GM06990 (cell line): Measurements from ENCODE around the gene UNC13A.

Source experiments
- DNase-seq: peaks from one replicate; pipeline ENCODE4 v3.0.0-alpha.2; 2011; ENCODE audit not compliant: insufficient read length; ENCODE audit errors: extremely low read depth
- H3K27me3 ChIP-seq: replicated peaks from 2 replicates; pipeline ENCODE4 v1.6.0; 2011; ENCODE audit warnings: low read length; ENCODE audit not compliant: control insufficient read depth, insufficient read depth
- H3K36me3 ChIP-seq: 2 replicates; pipeline ENCODE4 v1.5.1; 2011; ENCODE audit warnings: low read length; ENCODE audit not compliant: control insufficient read depth, insufficient read depth
- H3K4me3 ChIP-seq: replicated peaks from 2 replicates; pipeline ENCODE4 v1.5.1; 2011; ENCODE audit warnings: low read depth, mild to moderate bottlenecking, control low read depth, low read length
- TF ChIP-seq, protein P1 (sequence below): IDR thresholded peaks from 2 replicates; pipeline ENCODE4 v1.5.1; 2011; ENCODE audit warnings: low read length, control low read depth, mild to moderate bottlenecking, inconsistent platforms; ENCODE audit not compliant: insufficient read depth, poor library complexity, severe bottlenecking

Gene UNC13A

DNA sequence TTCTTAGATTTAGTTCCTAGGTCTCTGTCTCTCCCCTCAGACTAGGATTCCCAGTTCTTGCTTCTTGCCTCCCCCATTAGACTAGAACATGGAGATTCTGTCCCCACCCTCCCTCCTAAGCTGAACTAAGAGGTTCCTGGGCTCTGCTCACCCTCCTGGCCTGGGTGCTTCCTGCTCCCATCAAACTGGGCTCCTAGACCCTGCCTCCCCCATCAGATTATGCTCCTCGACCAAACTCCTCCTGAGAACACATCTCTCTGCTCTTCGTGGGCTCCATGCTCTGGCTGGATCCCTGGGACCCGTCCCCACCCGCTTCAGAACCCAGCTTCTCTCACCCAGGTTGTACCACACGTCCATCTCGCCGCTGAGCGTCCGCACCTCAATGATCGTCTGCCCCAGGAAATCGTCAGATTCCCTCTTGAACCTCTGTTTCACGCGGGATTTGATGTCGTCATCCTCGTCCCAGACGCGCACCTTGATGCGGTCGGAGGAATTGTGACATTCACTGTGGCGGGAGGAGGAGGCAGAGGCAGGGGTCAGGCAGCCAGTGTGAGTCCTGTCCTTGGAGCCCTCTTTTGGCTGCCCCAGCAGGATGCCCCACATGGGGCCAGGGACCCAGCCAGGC lies 42.7 kb downstream of the UNC13A start:
- no peak overlapping the region for H3K4me3 ChIP-seq
- H3K36me3 ChIP-seq, result no peaks in the 10 kb centered on the region
- H3K27me3 ChIP-seq, result no peaks in the 10 kb centered on the region; the same call in 1 of the 2 replicates
- DNase-seq, result no peak
- TF ChIP-seq, protein P1, sequence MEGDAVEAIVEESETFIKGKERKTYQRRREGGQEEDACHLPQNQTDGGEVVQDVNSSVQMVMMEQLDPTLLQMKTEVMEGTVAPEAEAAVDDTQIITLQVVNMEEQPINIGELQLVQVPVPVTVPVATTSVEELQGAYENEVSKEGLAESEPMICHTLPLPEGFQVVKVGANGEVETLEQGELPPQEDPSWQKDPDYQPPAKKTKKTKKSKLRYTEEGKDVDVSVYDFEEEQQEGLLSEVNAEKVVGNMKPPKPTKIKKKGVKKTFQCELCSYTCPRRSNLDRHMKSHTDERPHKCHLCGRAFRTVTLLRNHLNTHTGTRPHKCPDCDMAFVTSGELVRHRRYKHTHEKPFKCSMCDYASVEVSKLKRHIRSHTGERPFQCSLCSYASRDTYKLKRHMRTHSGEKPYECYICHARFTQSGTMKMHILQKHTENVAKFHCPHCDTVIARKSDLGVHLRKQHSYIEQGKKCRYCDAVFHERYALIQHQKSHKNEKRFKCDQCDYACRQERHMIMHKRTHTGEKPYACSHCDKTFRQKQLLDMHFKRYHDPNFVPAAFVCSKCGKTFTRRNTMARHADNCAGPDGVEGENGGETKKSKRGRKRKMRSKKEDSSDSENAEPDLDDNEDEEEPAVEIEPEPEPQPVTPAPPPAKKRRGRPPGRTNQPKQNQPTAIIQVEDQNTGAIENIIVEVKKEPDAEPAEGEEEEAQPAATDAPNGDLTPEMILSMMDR, result no peak

DNA sequence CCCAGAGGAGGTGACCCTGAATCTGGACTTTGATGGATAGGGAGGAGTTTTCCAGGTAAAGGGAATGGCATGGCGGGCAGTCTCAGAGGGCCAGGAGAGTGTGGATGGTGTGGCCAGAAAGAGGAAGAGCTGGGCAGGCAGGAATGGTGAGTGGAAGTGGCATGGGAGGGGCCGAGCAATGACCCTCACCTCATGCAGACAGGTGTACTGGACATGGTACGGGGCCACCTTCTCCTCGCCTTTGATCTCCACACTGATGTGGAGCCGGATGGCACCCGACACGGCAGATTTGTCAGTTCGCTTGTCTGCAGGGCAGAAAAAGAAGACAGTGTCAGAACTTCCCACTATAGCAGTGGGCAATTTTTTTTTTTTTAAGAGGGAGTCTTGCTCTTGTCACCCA lies 45.5 kb downstream of the UNC13A start:
- H3K4me3 ChIP-seq, result no peak overlapping the region
- no peaks in the 10 kb centered on the region for H3K36me3 ChIP-seq
- DNase-seq, result no peak
- TF ChIP-seq, protein P1, result no peak
- H3K27me3 ChIP-seq, result no peaks in the 10 kb centered on the region; the same call in 1 of the 2 replicates

DNA sequence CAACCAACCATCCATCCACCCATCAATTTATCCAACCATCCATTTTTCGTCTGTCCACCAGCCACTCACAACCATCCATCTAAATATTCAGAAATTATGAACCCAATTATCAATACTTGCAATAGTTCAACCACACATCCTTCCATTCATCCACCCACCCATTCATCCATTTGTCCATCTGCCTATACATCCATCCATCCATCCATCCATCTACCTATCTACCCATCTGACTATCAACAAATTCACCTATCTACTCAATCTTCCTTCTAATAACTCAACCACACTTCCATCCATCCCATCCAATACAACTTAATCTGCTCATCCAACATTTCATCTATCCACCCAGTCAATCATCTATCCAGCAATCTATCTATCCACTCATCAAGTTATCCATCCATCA lies 46.3 kb downstream of the UNC13A start:
- no peaks in the 10 kb centered on the region for H3K36me3 ChIP-seq
- H3K4me3 ChIP-seq, result no peak overlapping the region
- TF ChIP-seq, protein P1, result no peak
- H3K27me3 ChIP-seq, result no peaks in the 10 kb centered on the region; the same call in 1 of the 2 replicates
- DNase-seq, result no peak

DNA sequence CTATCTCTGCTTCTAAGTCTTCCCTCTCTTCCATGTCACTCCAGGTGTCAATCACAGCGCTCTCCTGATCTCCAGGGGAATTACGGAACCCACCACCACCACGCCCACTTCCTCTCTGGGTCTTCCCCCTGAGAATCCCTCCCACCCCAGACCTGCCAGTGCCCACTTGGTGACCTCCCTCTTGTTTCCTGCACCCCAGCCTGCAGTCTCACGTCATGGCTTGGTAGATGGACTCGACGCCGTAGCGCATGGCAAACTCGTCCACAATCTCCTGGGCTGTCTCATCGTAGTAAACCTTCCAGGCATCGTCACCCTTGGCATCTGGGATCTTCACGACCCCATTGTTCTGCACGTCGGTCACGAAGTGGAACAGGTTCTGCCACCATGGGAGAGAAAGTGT lies 47.0 kb downstream of the UNC13A start:
- H3K27me3 ChIP-seq, result no peaks in the 10 kb centered on the region; the same call in 1 of the 2 replicates
- H3K4me3 ChIP-seq, result no peak overlapping the region
- TF ChIP-seq, protein P1, result no peak

DNA sequence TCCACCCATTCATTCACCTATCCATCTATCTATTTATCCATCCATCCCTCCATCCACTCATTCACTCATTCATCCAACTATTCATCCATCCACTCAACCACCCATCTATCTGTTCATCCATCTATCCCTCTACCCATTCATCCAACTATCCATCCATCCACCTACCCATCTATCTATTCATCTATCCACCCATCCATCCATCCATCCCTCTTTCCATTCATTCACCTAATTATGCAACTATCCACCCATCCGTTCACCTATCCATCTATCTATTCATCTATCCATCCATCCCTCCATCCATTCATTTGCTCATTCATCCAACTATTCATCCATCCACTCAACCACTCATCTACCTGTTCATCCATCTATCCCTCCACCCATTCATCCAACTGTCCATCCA lies 54.5 kb downstream of the UNC13A start:
- H3K27me3 ChIP-seq, result no peaks in the 10 kb centered on the region
- DNase-seq, result no peak
- H3K36me3 ChIP-seq, result no peaks in the 10 kb centered on the region
- no peak overlapping the region for H3K4me3 ChIP-seq
- TF ChIP-seq, protein P1, result no peak

More for the DNA sequence above, 47.0 kb downstream of the UNC13A start:
- no peaks in the 10 kb centered on the region for H3K36me3 ChIP-seq
- DNase-seq, result no peak

DNA sequence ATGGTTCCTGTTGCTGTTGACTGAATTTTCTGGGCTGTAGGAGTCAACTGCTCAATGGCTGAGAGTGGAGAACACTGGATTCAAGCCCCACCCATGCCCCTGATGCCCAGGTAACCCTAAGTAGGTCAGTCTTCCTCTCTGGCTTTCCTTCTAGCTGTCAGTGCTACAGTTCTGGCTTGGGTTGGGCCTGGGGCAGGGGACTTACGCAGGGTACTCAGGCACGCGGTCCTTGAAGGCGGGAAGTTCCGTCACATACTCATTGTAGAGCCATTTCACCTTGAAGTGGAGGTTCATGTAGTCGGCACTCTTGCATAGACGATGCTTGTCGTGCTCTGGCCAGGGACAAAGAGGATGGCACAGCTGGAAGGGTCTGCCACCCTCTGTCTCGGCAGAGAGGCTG lies 55.6 kb downstream of the UNC13A start:
- no peaks in the 10 kb centered on the region for H3K27me3 ChIP-seq
- DNase-seq, result no peak
- no peaks in the 10 kb centered on the region for H3K36me3 ChIP-seq
- H3K4me3 ChIP-seq, result no peak overlapping the region
- TF ChIP-seq, protein P1, result no peak
